H1 (cell line): ENCODE data around the gene NUDT3. TPM values are rescaled to one million over a fixed set of nuclear protein-coding genes. Genes with fewer than 3 reads are reported as not detected.

Source experiments
- CTCF ChIA-PET: fragments of 300-600 bp; sonication (Branson Sonifier 250); formaldehyde crosslinking; loops from one replicate; lab custom pipeline; 2021; ENCODE audit not compliant: partially characterized antibody; lab: Charles Lee
- POLR2A ChIA-PET: fragments of 300-600 bp; sonication (Branson Sonifier 250); formaldehyde crosslinking; loops from one replicate; lab custom pipeline; 2021; ENCODE audit warnings: inconsistent platforms; ENCODE audit not compliant: partially characterized antibody; lab: Charles Lee
- DNase-seq, 2 experiments: peaks; one replicate each; pipeline versions ENCODE4 v3.0.0 to v3.0.0-alpha.2; 2010 to 2022; ENCODE audit warnings: low spot score in 2 of 2, low read depth in 1 of 2, mixed read lengths in 1 of 2
- FAIRE-seq: peaks from 2 replicates; lab custom pipeline; 2011; peaks lifted over from hg19 to GRCh38; lab: Jason Lieb, UNC
- H2AFZ ChIP-seq: 2 replicates; pipeline ENCODE4 v1.8.1; 2012; ENCODE audit warnings: low read length, inconsistent platforms
- H2AK5ac ChIP-seq: 2 replicates; pipeline ENCODE4 v1.6.1; 2013; ENCODE audit warnings: low read depth, low read length
- H2BK120ac ChIP-seq: replicated peaks from 2 replicates; pipeline ENCODE3; 2013; ENCODE audit warnings: low read depth, low read length, inconsistent platforms
- H2BK12ac ChIP-seq: 2 replicates; pipeline ENCODE4 v1.6.1; 2013; ENCODE audit warnings: low read depth, low read length
- H2BK15ac ChIP-seq: 2 replicates; pipeline ENCODE4 v1.6.1; 2013; ENCODE audit warnings: low read length
- H2BK20ac ChIP-seq: 2 replicates; pipeline ENCODE4 v1.6.1; 2013; ENCODE audit warnings: low read length
- H2BK5ac ChIP-seq: 2 replicates; pipeline ENCODE4 v1.6.1; 2013; ENCODE audit warnings: low read depth, low read length
- H3K14ac ChIP-seq: 2 replicates; pipeline ENCODE4 v1.6.1; 2013; ENCODE audit warnings: inconsistent platforms; ENCODE audit not compliant: insufficient read length
- H3K18ac ChIP-seq: 2 replicates; pipeline ENCODE4 v1.6.1; 2013; ENCODE audit warnings: low read length; ENCODE audit errors: extremely low read depth
- H3K23ac ChIP-seq: 2 replicates; pipeline ENCODE4 v1.6.1; 2013; ENCODE audit warnings: inconsistent platforms; ENCODE audit not compliant: insufficient read length
- H3K23me2 ChIP-seq: 2 replicates; pipeline ENCODE4 v1.6.1; 2013; ENCODE audit warnings: low read depth, low read length
- H3K27ac ChIP-seq: 2 replicates; pipeline ENCODE4 v1.6.1; 2011; ENCODE audit warnings: low read depth, low read length, inconsistent platforms
- H3K27me3 ChIP-seq, 4 experiments: replicated peaks in 1 of 4; 1 replicate in 1 of 4; 2 replicates in 3 of 4; pipeline versions ENCODE4 v1.6.1 to v1.8.1; 2011 to 2013; ENCODE audit warnings: low read length in 3 of 4, mild to moderate bottlenecking in 3 of 4, inconsistent platforms in 2 of 4, mixed read lengths in 2 of 4, moderate library complexity in 1 of 4; ENCODE audit not compliant: control insufficient read depth in 3 of 4, insufficient read depth in 3 of 4; ENCODE audit errors: extremely low read depth in 1 of 4
- H3K36me3 ChIP-seq, 4 experiments: 2 replicates each; pipeline versions ENCODE4 v1.6.1 to v1.8.1; 2011 to 2013; ENCODE audit warnings: mild to moderate bottlenecking in 4 of 4, low read length in 3 of 4, moderate library complexity in 2 of 4, control low read depth in 1 of 4, inconsistent platforms in 1 of 4; ENCODE audit not compliant: insufficient read depth in 4 of 4, control insufficient read depth in 2 of 4
- H3K4ac ChIP-seq: replicated peaks from 2 replicates; pipeline ENCODE3; 2013; ENCODE audit warnings: low read length, low read depth, mixed read lengths, inconsistent platforms; ENCODE audit not compliant: insufficient read length
- H3K4me1 ChIP-seq, 4 experiments: replicated peaks in 1 of 4; 1 replicate in 1 of 4; 2 replicates in 3 of 4; pipeline versions ENCODE4 v1.6.1 to v1.8.1; 2011 to 2013; ENCODE audit warnings: low read length in 3 of 4, inconsistent platforms in 2 of 4, mixed read lengths in 1 of 4; ENCODE audit not compliant: insufficient read depth in 4 of 4, control insufficient read depth in 3 of 4
- H3K4me2 ChIP-seq, 2 experiments: 2 replicates each; pipeline versions ENCODE4 v1.6.1 to v1.8.1; 2011 to 2013; ENCODE audit warnings: low read depth in 2 of 2, low read length in 2 of 2, control low read depth in 1 of 2, inconsistent platforms in 1 of 2, mild to moderate bottlenecking in 1 of 2; ENCODE audit not compliant: insufficient read depth in 1 of 2
- H3K4me3 ChIP-seq, 4 experiments: fragments of 200-600, 300-600 bp in 1 of 4; sonication (generic), shearing (Covaris generic), sonication (Bioruptor Twin) in 1 of 4; 2 replicates each; pipeline versions ENCODE4 v1.5.1 to v1.8.1; 2011 to 2016; ENCODE audit warnings: low read length in 4 of 4, low read depth in 3 of 4, control low read depth in 2 of 4, inconsistent platforms in 2 of 4, mild to moderate bottlenecking in 2 of 4, mixed read lengths in 1 of 4, moderate library complexity in 1 of 4; ENCODE audit not compliant: insufficient read depth in 2 of 4; ENCODE audit errors: extremely low read depth in 1 of 4
- H3K56ac ChIP-seq: replicated peaks from 2 replicates; pipeline ENCODE3; 2013; ENCODE audit warnings: low read depth, mild to moderate bottlenecking, mixed read lengths, low read length, inconsistent platforms; ENCODE audit not compliant: insufficient read length
- H3K79me1 ChIP-seq: 2 replicates; pipeline ENCODE4 v1.6.1; 2013; ENCODE audit warnings: low read depth, low read length, control low read depth
- H3K79me2 ChIP-seq, 2 experiments: 2 replicates each; pipeline versions ENCODE4 v1.6.1 to v1.8.1; 2012 to 2013; ENCODE audit warnings: low read length in 2 of 2, mild to moderate bottlenecking in 2 of 2, inconsistent platforms in 1 of 2; ENCODE audit not compliant: insufficient read depth in 2 of 2, control insufficient read depth in 1 of 2
- H3K9ac ChIP-seq, 4 experiments: replicated peaks in 1 of 4; 1 replicate in 1 of 4; 2 replicates in 3 of 4; pipeline versions ENCODE4 v1.6.1 to v1.8.1; 2011 to 2013; ENCODE audit warnings: low read depth in 3 of 4, low read length in 3 of 4, control low read depth in 2 of 4, mild to moderate bottlenecking in 2 of 4, moderate library complexity in 2 of 4, inconsistent platforms in 1 of 4; ENCODE audit errors: extremely low read depth in 1 of 4
- H3K9me3 ChIP-seq, 2 experiments: 2 replicates each; pipeline versions ENCODE4 v1.6.1 to v1.8.1; 2012 to 2013; ENCODE audit warnings: mild to moderate bottlenecking in 2 of 2, moderate library complexity in 2 of 2, control low read depth in 1 of 2, inconsistent platforms in 1 of 2, low read depth in 1 of 2, low read length in 1 of 2, mixed read lengths in 1 of 2; ENCODE audit not compliant: insufficient read depth in 2 of 2
- H4K20me1 ChIP-seq, 2 experiments: replicated peaks in 1 of 2; 2 replicates each; pipeline versions ENCODE3 to v1.8.1; 2011 to 2013; ENCODE audit warnings: inconsistent platforms in 2 of 2, low read length in 2 of 2, mild to moderate bottlenecking in 1 of 2; ENCODE audit not compliant: insufficient read depth in 2 of 2, control insufficient read depth in 1 of 2
- H4K5ac ChIP-seq: 2 replicates; pipeline ENCODE4 v1.6.1; 2013; ENCODE audit warnings: low read length, low read depth, mixed read lengths, inconsistent platforms; ENCODE audit not compliant: insufficient read length
- H4K8ac ChIP-seq: 2 replicates; pipeline ENCODE4 v1.8.0; 2013; ENCODE audit warnings: mild to moderate bottlenecking, moderate library complexity, low read length, inconsistent platforms; ENCODE audit not compliant: insufficient read depth; ENCODE audit errors: extremely low read depth
- H4K91ac ChIP-seq: replicated peaks from 2 replicates; pipeline ENCODE3; 2013; ENCODE audit warnings: low read length, mixed read lengths, inconsistent platforms; ENCODE audit not compliant: insufficient read length
- CBX5 ChIP-seq: fragments of 300-800, 300-1000 bp; sonication (generic); IDR thresholded peaks from 2 replicates; pipeline ENCODE4 v1.7.1; 2016; ENCODE audit warnings: antibody characterized with exemption, low read length, low read depth
- MAFK ChIP-seq: IDR thresholded peaks from 2 replicates; pipeline ENCODE4 v1.6.1; 2012; ENCODE audit warnings: low read depth, mild to moderate bottlenecking, improper control_type of control experiment, low read length
- WGBS, 2 experiments: shearing (Covaris generic) in 1 of 2; methylation state at CpG; one replicate each; pipeline versions ENCODE4 v1.1.6 to v1.1.7; 2013 to 2015; ENCODE audit warnings: low lambda C conversion rate in 2 of 2, mixed read lengths in 2 of 2, inconsistent platforms in 1 of 2, low coverage in 1 of 2, missing lambda C conversion rate in 1 of 2; ENCODE audit not compliant: insufficient replicate concordance in 2 of 2, insufficient coverage in 1 of 2, insufficient read length in 1 of 2; ENCODE audit errors: extremely low coverage in 1 of 2, missing lambda C conversion rate in 1 of 2; 5-methylcytosine and 5-hydroxymethylcytosine counted together
- polyA plus RNA-seq, 7 experiments: library from polyadenylated mRNA; depleted of rRNA in 3 of 7; stranded (reverse) in 5 of 7; unstranded in 2 of 7; fragments of >200 nt in 5 of 7; fragments of 200-250 nt in 2 of 7; gene quantifications; 1 replicate in 5 of 7; 2 replicates in 1 of 7; 4 replicates in 1 of 7; pipeline versions ENCODE4 v1.2.1 to v1.2.3, GENCODE V29; 2011 to 2013; ENCODE audit warnings: missing spikeins in 2 of 7, mixed read lengths in 2 of 7
- total RNA-seq: library from RNA; stranded (reverse); fragmentation: NEBNext Ultra II Directional; extraction: Animal tissue kit (Norgen Biotek cat#: 25700); gene quantifications from 2 replicates; pipeline ENCODE4 v1.2.1, GENCODE V29; 2021

Gene NUDT3
- total and polyA plus RNA-seq, 2 of the 8 experiments (the other 6 are each of a cell fraction or from before 2014, with no cell fraction given) = 14.1 to 36.9 TPM

GRCh38 chr6:34338377-34338776, 54.1 kb downstream of the NUDT3 start:
- no peak for FAIRE-seq
- H3K79me2 ChIP-seq = peaks cover 3 to 13% of the 10 kb centered on the region in 2 experiments; a peak in 1 of 4 replicates

More at GRCh38 chr6:34338377-34338776, 54.1 kb downstream of the NUDT3 start:
- ChIA-PET CTCF (interaction anchor here (0.6 to 2.0 kb wide), 5 partner anchors 9 to 242 kb away, joined by 3 to 7 read pairs (median 3); no protein-coding TSS in a partner anchor), POLR2A (interaction anchor here (1.4 to 2.0 kb wide), 3 partner anchors 77 to 104 kb away, joined by 5 to 8 read pairs (median 7); partner anchors contain the start of gene SMIM29)
- no peak overlapping the region for H4K5ac ChIP-seq
- H3K9ac ChIP-seq = no peak overlapping the region
- H3K4ac ChIP-seq = no peak overlapping the region
- no peak overlapping the region for H3K4me2 ChIP-seq
- H3K56ac ChIP-seq = no peak overlapping the region
- no peak overlapping the region for H2BK120ac ChIP-seq
- no peak overlapping the region for H3K23ac ChIP-seq
- no peaks in the 10 kb centered on the region for H3K4me1 ChIP-seq
- H3K18ac ChIP-seq = no peak overlapping the region
- H2AK5ac ChIP-seq = no peak overlapping the region
- H4K8ac ChIP-seq = no peak overlapping the region
- H2BK12ac ChIP-seq = no peak overlapping the region
- H3K4me3 ChIP-seq = no peak overlapping the region
- no peak overlapping the region for H3K14ac ChIP-seq
- H2BK20ac ChIP-seq = no peak overlapping the region
- H3K27ac ChIP-seq = no peak overlapping the region
- TF ChIP-seq MAFK (0 out of 2 replicates have a peak, but pooled peaks have one; percentile 3), CBX5 (no peak)
- no peaks in the 10 kb centered on the region; the same call in 1 of the 2 replicates for H3K79me1 ChIP-seq
- H3K23me2 ChIP-seq = no peaks in the 10 kb centered on the region
- DNase-seq = no peak
- peaks cover 0 to 4% (median 3%) of the 10 kb centered on the region in 4 experiments; a peak in 3 of 8 replicates for H3K36me3 ChIP-seq
- H4K20me1 ChIP-seq = peaks cover 0 to 5% of the 10 kb centered on the region in 2 experiments
- no peak overlapping the region for H4K91ac ChIP-seq
- no peak overlapping the region for H2AFZ ChIP-seq
- no peak overlapping the region for H2BK15ac ChIP-seq
- WGBS, 2 experiments = 91% methylated on average over 3 of the region's 3 CpGs; no CpG with 5 or more reads in 1 of the 2 experiments
- H3K9me3 ChIP-seq = no peaks in the 10 kb centered on the region
- H2BK5ac ChIP-seq = no peak overlapping the region
- H3K27me3 ChIP-seq = no peaks in the 10 kb centered on the region
